H9 (cell line): Measurements from ENCODE around the gene CSMD2. TPM values are rescaled to one million over a fixed set of nuclear protein-coding genes. Genes with fewer than 3 reads are reported as not detected.

Source experiments
- DNase-seq: peaks from one replicate; pipeline ENCODE4 v3.0.0-alpha.2; 2017
- H2AFZ ChIP-seq: one replicate; pipeline ENCODE4 v1.6.1; 2013; ENCODE audit warnings: mild to moderate bottlenecking, low read length, control low read depth, moderate library complexity
- H2AK5ac ChIP-seq: 2 replicates; pipeline ENCODE4 v1.6.1; 2013; ENCODE audit warnings: low read length, control low read depth, mixed read lengths; ENCODE audit not compliant: insufficient read length
- H2BK120ac ChIP-seq: one replicate; pipeline ENCODE4 v1.6.1; 2013; ENCODE audit warnings: low read depth, mild to moderate bottlenecking, low read length, control low read depth, inconsistent platforms; ENCODE audit not compliant: poor library complexity, severe bottlenecking
- H2BK12ac ChIP-seq: 2 replicates; pipeline ENCODE4 v1.6.1; 2013; ENCODE audit warnings: low read length, control low read depth, mixed read lengths, low read depth; ENCODE audit not compliant: insufficient read length
- H2BK15ac ChIP-seq: 2 replicates; pipeline ENCODE4 v1.6.1; 2013; ENCODE audit warnings: low read depth, low read length, control low read depth
- H2BK20ac ChIP-seq: one replicate; pipeline ENCODE4 v1.6.1; 2013; ENCODE audit warnings: low read depth, mild to moderate bottlenecking, low read length, control low read depth, inconsistent platforms; ENCODE audit not compliant: poor library complexity, severe bottlenecking
- H2BK5ac ChIP-seq: 2 replicates; pipeline ENCODE4 v1.6.1; 2013; ENCODE audit warnings: low read length, control low read depth, mixed read lengths; ENCODE audit not compliant: insufficient read length
- H3K14ac ChIP-seq: 2 replicates; pipeline ENCODE4 v1.6.1; 2013; ENCODE audit warnings: low read length, control low read depth; ENCODE audit not compliant: insufficient read depth
- H3K18ac ChIP-seq: 2 replicates; pipeline ENCODE4 v1.6.1; 2013; ENCODE audit warnings: low read depth, mild to moderate bottlenecking, mixed read lengths, low read length, control low read depth; ENCODE audit not compliant: insufficient read length
- H3K23ac ChIP-seq: 2 replicates; pipeline ENCODE4 v1.6.1; 2013; ENCODE audit warnings: low read length, control low read depth, mixed read lengths, low read depth; ENCODE audit not compliant: insufficient read length
- H3K23me2 ChIP-seq: 2 replicates; pipeline ENCODE4 v1.6.1; 2013; ENCODE audit warnings: low read depth, mild to moderate bottlenecking, mixed read lengths, low read length, control low read depth; ENCODE audit not compliant: insufficient read length, poor library complexity, severe bottlenecking
- H3K27ac ChIP-seq: 2 replicates; pipeline ENCODE4 v1.5.1; 2013; ENCODE audit warnings: low read length, control low read depth, mixed read lengths, low read depth; ENCODE audit not compliant: insufficient read length
- H3K27me3 ChIP-seq: 2 replicates; pipeline ENCODE4 v1.6.1; 2013; ENCODE audit warnings: low read length, control low read depth, inconsistent platforms; ENCODE audit not compliant: insufficient read depth
- H3K4ac ChIP-seq: 2 replicates; pipeline ENCODE4 v1.6.1; 2013; ENCODE audit warnings: low read depth, mild to moderate bottlenecking, control low read depth, inconsistent platforms, low read length, moderate library complexity
- H3K4me1 ChIP-seq: 2 replicates; pipeline ENCODE4 v1.6.1; 2013; ENCODE audit warnings: low read length, control low read depth, inconsistent platforms; ENCODE audit not compliant: insufficient read depth
- H3K4me2 ChIP-seq: 2 replicates; pipeline ENCODE4 v1.6.1; 2013; ENCODE audit warnings: low read length, control low read depth, mixed read lengths; ENCODE audit not compliant: insufficient read length, insufficient read depth
- H3K56ac ChIP-seq: 2 replicates; pipeline ENCODE4 v1.6.1; 2013; ENCODE audit warnings: low read depth, mild to moderate bottlenecking, mixed read lengths, low read length, control low read depth; ENCODE audit not compliant: insufficient read length
- H3K79me1 ChIP-seq: 2 replicates; pipeline ENCODE4 v1.6.1; 2013; ENCODE audit warnings: low read depth, mild to moderate bottlenecking, moderate library complexity, low read length, control low read depth, inconsistent platforms; ENCODE audit not compliant: insufficient read depth, poor library complexity, severe bottlenecking
- H3K79me2 ChIP-seq: 2 replicates; pipeline ENCODE4 v1.6.1; 2013; ENCODE audit warnings: low read length, control low read depth, inconsistent platforms; ENCODE audit not compliant: insufficient read depth
- H3K9ac ChIP-seq: 2 replicates; pipeline ENCODE4 v1.6.1; 2013; ENCODE audit warnings: low read length, control low read depth, mixed read lengths; ENCODE audit not compliant: insufficient read length; ENCODE audit errors: extremely low read depth
- H3K9me3 ChIP-seq: one replicate; pipeline ENCODE4 v1.6.1; 2013; ENCODE audit warnings: low read depth, low read length, inconsistent platforms; ENCODE audit not compliant: control insufficient read depth
- H3T11ph ChIP-seq: one replicate; pipeline ENCODE4 v1.6.1; 2013; ENCODE audit warnings: mild to moderate bottlenecking, low read length, control low read depth, inconsistent platforms
- H4K20me1 ChIP-seq: one replicate; pipeline ENCODE4 v1.6.1; 2013; ENCODE audit not compliant: control insufficient read depth, insufficient read length, insufficient read depth
- H4K5ac ChIP-seq: 2 replicates; pipeline ENCODE4 v1.6.1; 2013; ENCODE audit warnings: low read depth, mild to moderate bottlenecking, mixed read lengths, low read length, control low read depth; ENCODE audit not compliant: insufficient read length
- H4K8ac ChIP-seq: replicated peaks from 2 replicates; pipeline ENCODE4 v1.6.1; 2013; ENCODE audit warnings: low read length, control low read depth, mixed read lengths, low read depth; ENCODE audit not compliant: insufficient read length
- H4K91ac ChIP-seq: 2 replicates; pipeline ENCODE4 v1.6.1; 2013; ENCODE audit warnings: low read depth, mild to moderate bottlenecking, moderate library complexity, mixed read lengths, low read length, control low read depth; ENCODE audit not compliant: insufficient read length
- H3K27ac Mint-ChIP-seq, 3 experiments: 2 replicates in 2 of 3; 3 replicates in 1 of 3; pipeline ENCODE4 v1.8.0; 2020 to 2021; ENCODE audit warnings: mixed read lengths in 3 of 3, mild to moderate bottlenecking in 1 of 3, moderate library complexity in 1 of 3
- H3K27me3 Mint-ChIP-seq: 2 replicates; pipeline ENCODE4 v1.8.0; 2021; ENCODE audit warnings: low read depth, mild to moderate bottlenecking, moderate library complexity, mixed read lengths
- H3K36me3 Mint-ChIP-seq, 3 experiments: 2 replicates in 2 of 3; 3 replicates in 1 of 3; pipeline ENCODE4 v1.8.0; 2020 to 2021; ENCODE audit warnings: low read depth in 3 of 3, mixed read lengths in 3 of 3; ENCODE audit not compliant: insufficient read depth in 1 of 3
- H3K4me1 Mint-ChIP-seq, 2 experiments: 2 replicates each; pipeline ENCODE4 v1.8.0; 2020; ENCODE audit warnings: mixed read lengths in 2 of 2
- H3K4me3 Mint-ChIP-seq, 2 experiments: 2 replicates in 1 of 2; 3 replicates in 1 of 2; pipeline ENCODE4 v1.8.0; 2020 to 2021; ENCODE audit warnings: mild to moderate bottlenecking in 2 of 2, mixed read lengths in 2 of 2, moderate library complexity in 1 of 2
- H3K9me3 Mint-ChIP-seq, 2 experiments: 2 replicates in 1 of 2; 3 replicates in 1 of 2; pipeline ENCODE4 v1.8.0; 2020; ENCODE audit warnings: mild to moderate bottlenecking in 2 of 2, mixed read lengths in 2 of 2, moderate library complexity in 1 of 2
- WGBS: extraction: QIAGEN DNeasy Blood & Tissue Kit; methylation state at CpG from one replicate; pipeline ENCODE4 v1.1.7; 2013; ENCODE audit warnings: missing lambda C conversion rate, low lambda C conversion rate, mixed read lengths; ENCODE audit not compliant: insufficient read length; ENCODE audit errors: extremely low coverage; 5-methylcytosine and 5-hydroxymethylcytosine counted together
- total RNA-seq: library from RNA; stranded (reverse); gene quantifications from 2 replicates; pipeline ENCODE4 v1.2.1, GENCODE V29; 2021
- TF ChIP-seq, protein P1 (sequence below): fragments of 200-600 bp; sonication (generic); conservative IDR thresholded peaks from 3 replicates; pipeline ENCODE4 v1.8.0; 2021; ENCODE audit warnings: antibody characterized with exemption, mild to moderate bottlenecking

CSMD2 gene
- total RNA-seq, 1 experiment from 2014 or later = 6.4 TPM

DNA sequence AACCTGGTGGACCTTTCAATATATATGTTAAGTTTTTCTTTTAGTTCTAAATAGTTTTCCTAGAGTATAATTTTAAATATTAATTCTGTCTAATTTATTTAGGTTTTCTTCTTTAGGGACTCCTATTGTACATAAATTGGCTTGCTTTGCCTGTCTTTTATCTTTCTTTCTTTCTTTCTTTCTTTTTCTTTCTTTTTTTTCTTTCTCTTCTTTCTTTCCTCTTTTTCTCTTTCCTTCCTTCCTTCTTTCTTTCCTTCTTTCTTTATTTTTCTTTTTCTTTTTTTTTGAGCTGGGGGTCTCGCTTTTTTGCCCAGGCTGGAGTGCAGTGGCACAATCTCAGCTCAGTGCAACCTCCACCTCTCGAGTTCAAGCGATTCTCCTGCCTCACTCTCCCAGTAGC is 657.4 kb downstream of the CSMD2 start:
- H2AK5ac ChIP-seq = no peak overlapping the region

More for the DNA sequence above, 657.4 kb downstream of the CSMD2 start:
- Histone ChIP-seq H3K23me2 (no peaks in the 10 kb centered on the region), H3K9ac (no peak overlapping the region), H2BK120ac (no peak overlapping the region), H3K4ac (no peak overlapping the region), H2BK5ac (no peak overlapping the region), H3K79me2 (no peaks in the 10 kb centered on the region), H4K20me1 (no peaks in the 10 kb centered on the region), H3T11ph (no peak overlapping the region), H3K56ac (no peak overlapping the region), H2AFZ (no peak overlapping the region), H3K18ac (no peak overlapping the region), H3K4me1 (no peaks in the 10 kb centered on the region), H4K91ac (no peak overlapping the region), H2BK12ac (no peak overlapping the region), H3K27me3 (no peaks in the 10 kb centered on the region), H4K8ac (no peak overlapping the region), H4K5ac (no peak overlapping the region), H3K79me1 (no peaks in the 10 kb centered on the region), H3K27ac (no peak overlapping the region), H3K9me3 (no peaks in the 10 kb centered on the region), H3K4me2 (no peak overlapping the region), H3K14ac (no peak overlapping the region), H3K23ac (no peak overlapping the region), H2BK15ac (no peak overlapping the region), H2BK20ac (no peak overlapping the region)
- no CpG with 5 or more reads among the region's 3 CpGs for WGBS
- Mint-ChIP-seq H3K4me1 (peaks cover 3 to 4% of the 10 kb centered on the region in 2 experiments), H3K4me3 (no peak overlapping the region), H3K9me3 (peaks cover 15 to 18% of the 10 kb centered on the region in 2 experiments; a peak in 4 of 5 replicates), H3K27me3 (peaks cover under 1% of the 10 kb centered on the region; the same call in 1 of the 2 replicates), H3K27ac (no peak overlapping the region), H3K36me3 (peaks cover 0 to 6% (median 3%) of the 10 kb centered on the region in 3 experiments; a peak in 4 of 7 replicates)
- DNase-seq = no peak
- TF ChIP-seq, protein P1, sequence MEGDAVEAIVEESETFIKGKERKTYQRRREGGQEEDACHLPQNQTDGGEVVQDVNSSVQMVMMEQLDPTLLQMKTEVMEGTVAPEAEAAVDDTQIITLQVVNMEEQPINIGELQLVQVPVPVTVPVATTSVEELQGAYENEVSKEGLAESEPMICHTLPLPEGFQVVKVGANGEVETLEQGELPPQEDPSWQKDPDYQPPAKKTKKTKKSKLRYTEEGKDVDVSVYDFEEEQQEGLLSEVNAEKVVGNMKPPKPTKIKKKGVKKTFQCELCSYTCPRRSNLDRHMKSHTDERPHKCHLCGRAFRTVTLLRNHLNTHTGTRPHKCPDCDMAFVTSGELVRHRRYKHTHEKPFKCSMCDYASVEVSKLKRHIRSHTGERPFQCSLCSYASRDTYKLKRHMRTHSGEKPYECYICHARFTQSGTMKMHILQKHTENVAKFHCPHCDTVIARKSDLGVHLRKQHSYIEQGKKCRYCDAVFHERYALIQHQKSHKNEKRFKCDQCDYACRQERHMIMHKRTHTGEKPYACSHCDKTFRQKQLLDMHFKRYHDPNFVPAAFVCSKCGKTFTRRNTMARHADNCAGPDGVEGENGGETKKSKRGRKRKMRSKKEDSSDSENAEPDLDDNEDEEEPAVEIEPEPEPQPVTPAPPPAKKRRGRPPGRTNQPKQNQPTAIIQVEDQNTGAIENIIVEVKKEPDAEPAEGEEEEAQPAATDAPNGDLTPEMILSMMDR = no peak
